HG02610 (cell line): Measurements from ENCODE around the gene MBTPS1.

Experiments
- ATAC-seq: cut with Tn5 transposase; IDR thresholded peaks from one replicate; pipeline ENCODE4 v1.9.1; 2021; ENCODE audit warnings: mild to moderate bottlenecking, moderate library complexity; ENCODE audit not compliant: unreplicated experiment

Gene MBTPS1

DNA sequence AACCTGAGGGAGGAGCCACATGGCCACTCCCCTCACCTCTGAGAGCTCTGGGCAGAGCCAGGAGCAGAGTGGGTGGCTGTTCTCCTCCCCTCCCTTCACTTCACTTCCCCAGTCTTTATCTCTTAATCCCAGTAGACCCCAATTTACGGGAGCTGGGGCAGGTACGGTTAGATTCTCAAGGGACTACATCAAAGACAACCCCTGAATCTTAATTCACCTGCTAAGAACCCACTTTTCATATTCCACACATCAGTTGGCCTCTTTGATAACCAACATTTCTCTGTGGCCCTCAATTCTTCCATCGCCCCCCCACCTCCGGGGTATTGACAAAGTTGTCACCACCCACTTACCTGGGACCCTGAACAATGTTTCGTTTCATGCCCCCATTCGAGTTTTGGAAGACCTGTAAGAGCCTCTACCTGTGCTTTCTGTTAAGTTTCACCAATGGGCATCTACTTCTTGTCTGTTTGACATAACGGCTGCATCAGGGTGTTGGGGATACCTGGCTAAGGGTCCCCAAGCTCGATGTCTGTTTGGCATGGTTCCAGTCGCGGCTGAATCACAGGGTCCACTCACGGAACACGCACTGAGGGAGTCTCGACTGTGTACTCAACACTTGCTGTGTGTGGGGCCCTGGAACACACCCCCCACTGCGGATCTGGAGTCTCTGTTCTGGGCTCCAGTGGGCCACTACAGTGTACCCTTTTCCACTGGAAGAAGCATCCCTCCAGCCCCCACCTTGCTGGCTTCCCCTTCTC, 102.0 kb downstream of the MBTPS1 start:
- no peak for ATAC-seq

DNA sequence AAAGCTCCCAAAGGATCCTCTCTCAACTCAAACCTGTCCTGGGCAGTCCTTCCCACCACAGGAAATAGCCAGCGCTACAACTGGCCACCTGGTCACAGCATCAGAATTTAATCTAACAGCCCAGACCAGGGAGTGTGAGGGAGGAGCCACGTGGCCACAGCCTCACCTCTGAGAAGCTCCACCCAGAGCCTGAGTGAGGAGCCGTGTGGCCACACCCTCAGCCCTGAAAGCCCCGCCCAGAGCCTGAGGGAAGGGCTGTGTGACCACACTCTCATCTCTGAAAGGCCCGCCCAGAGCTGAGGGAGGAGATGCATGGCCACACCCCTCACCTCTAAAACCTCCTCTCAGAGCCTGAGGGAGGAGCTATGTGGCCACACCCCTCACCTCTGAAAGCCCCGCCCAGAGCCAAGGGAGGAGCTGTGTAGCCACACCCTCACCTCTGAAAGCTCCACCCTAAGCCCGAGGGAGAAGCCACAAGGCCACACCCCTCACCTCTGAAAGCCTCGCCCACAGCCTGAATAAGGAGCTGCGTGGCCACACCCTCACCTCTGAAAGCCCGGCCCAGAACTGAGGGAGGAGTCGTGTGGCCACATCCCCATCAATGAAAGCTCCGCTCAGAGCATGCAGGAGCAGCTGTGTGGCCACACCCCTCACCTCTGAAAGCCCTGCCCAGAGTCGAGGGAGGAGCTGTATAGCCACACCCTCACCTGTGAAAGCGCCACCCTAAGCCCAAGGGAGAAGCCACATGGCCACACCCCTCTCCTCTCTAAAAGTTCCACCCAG, 102.8 kb downstream of the MBTPS1 start:
- no peak for ATAC-seq

DNA sequence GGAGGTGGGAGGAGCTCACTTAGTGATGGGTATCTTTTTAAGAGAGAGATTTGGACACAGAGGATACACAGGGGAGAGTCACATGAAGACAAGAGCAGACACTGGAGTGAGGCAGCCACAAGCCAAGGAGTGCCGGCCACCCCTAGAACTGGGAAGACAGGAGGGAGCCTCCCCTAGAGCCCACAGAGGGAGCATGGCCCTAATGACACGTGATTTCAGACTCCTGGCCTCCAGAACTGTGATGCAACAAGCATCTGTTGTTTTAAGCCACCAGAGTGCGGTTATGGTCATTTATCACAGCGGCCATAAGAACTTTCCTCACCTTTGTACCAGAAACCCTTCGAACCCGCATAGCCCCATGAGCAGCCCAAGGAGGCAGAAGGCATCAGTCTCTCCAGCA, 107.5 kb downstream of the MBTPS1 start:
- ATAC-seq: no peak

DNA sequence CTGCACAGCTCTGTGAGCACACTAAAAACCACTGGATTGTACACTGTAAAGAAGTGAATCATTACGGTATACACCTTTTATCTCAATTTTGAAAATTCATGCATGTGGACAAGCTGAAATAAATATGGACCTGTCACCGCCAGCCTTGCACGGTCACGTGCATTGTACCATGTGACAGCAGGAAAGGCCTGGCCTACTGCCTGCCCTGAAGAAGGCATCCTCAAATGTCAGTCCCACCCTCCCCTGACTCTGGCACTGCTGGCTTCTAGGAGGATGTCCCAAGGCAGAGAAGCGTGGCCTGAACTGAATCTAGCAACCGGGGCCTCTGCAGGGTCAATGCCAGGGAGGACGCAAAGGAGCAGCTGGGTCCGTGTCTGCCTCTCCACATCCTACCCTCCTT, 108.8 kb downstream of the MBTPS1 start:
- no peak for ATAC-seq

DNA sequence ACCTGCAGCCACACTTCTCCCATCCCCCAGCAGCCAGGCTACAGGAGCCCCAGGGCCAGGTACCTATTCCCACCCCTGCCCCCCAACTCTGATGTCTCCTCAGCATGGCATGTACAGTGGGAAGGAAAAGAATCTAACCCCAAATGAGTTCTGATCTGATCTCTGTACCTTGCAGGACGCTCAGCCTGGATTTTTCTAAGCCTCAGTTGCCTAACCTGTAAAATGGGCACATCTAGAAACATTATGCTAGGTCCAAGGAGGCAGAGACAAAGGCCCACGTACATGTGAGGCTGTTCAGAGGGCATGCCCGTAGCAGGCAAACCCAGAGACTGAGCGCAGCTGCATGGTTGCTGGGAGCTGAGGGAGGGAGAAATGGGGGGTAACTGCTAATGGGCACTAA, 109.2 kb downstream of the MBTPS1 start:
- ATAC-seq: no peak

DNA sequence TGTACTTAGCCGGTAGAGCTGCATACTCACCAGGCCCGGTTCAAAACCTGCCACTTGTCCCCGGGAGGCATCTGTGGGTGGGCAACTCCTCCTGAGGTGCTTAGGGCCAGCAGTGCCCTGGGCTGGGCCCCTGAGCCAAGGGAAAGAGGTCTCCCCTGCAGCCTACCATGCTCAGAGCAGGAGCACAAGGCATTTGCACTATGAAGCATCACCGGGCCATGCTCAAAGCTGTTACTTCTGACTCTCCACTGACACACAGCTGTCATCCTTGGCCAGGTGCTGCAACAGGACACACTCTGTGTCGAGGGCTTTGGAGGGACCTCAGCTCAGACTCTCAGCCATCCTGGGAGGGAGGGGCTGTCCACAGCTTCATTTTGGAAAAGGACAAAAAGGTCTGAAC, 111.4 kb downstream of the MBTPS1 start:
- no peak for ATAC-seq

DNA sequence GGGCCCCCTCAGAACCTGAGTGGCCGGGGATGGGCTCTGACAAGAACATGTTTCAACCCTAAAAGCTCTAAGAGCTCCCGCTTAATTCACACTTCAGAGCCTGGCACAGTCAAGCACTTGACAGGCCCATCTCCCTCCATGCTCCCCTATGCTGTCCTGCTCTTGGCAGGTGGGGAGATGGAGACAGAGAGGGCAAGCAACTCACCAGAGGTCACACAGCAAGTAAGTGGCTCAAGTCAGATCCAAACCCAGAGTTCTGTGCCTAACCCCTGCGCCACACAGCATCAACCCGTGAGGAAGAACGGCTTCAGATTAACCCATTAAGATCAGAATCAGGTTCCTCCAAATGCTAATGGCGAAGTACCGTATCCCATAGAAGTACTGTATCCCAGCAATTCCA, 112.3 kb downstream of the MBTPS1 start:
- no peak for ATAC-seq
